ENCODE results near the gene ACLY. TPM values are rescaled to one million over a fixed set of nuclear protein-coding genes. Genes with fewer than 3 reads are reported as not detected.
A peak's percentile ranks its signal among the peaks of the same experiment; 100 is the strongest.
"Not testable (repeated sequence)": the region's sequence is repeated elsewhere in the genome, so short reads cannot be mapped to it uniquely, and the experiment has no call there.

Gene ACLY
- total RNA-seq, 1 donor from 2014 or later: 143 TPM

DNA sequence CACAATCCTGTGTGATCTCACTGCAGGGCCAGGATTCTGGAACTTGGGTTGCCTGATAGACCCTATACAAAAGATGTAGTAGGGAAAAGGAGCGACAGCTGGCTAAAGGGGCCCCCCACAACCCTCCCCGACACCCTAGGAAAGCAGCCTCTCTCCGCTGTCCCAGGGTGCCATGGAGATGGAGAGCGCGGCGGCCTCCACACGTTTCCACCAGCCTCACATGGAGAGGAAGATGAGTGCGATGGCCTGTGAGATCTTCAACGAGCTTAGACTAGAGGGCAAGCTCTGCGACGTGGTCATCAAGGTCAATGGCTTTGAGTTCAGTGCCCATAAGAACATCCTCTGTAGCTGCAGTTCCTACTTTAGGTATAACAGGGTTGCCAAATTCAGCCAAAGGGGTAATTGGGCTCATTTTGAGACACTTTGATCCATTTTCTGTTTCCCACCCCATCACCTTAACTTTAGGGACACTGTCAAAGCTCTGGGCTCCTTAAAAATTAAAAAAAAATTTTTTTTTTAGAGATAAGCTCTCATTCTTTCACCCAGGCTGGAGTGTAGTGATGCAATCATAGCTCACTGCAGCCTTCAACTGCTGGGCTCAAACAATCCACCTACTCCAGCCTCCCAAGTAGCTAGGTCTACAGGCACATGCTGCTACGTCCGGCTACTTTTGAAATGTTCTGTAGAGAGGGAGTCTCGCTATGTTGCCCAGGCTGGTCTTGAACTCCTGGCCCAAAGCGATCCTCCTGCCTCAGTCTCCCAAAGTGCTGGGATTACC lies 80.8 kb downstream of the ACLY start, which contains the start of gene KLHL10:
Gene KLHL10, plus strand, starts transcription at position 65 of the 778 bp plus-strand sequence. Its CDS starts 108 bp downstream, at position 173.
- H3K27ac Mint-ChIP-seq: no peak within 1 kb of the TSS
- intact Hi-C loops (cut with micrococcal nuclease): no loop called here
- POLR2A ChIA-PET: interaction anchor here (0.5 to 0.6 kb wide), 2 partner anchors 72 to 105 kb away, joined by 4 to 6 read pairs; no protein-coding TSS in a partner anchor

DNA sequence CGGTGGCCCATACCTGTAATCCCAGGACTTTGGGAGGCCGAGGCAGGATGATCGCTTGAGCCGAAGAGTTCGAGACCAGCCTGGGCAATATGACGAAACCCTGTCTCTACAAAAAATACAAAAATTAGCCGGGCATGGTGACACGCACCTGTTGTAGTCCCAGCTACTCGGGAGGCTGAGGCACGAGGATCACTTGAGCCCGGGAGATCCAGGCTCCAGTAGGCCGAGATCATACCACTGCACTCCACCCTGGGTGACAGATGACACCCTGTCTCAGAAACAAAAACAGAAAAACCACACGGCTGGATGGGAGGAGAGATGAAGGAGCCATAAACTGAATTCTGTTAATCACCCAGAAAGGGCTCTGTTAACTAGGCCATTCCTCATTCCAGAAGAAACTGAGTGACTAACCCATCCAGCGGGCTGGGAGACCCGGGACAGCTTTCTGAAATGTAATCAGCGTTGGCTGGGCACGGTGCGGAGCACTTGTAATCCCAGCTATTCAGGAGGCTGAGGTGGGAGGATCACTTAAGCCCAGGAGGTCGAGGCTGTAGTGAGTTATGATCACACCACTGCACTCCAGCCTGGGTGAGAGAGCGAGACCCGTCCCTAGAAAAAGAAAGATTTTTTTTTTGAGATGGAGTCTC lies 82.1 kb downstream of the ACLY start:
- TF ChIP-seq, protein P1, sequence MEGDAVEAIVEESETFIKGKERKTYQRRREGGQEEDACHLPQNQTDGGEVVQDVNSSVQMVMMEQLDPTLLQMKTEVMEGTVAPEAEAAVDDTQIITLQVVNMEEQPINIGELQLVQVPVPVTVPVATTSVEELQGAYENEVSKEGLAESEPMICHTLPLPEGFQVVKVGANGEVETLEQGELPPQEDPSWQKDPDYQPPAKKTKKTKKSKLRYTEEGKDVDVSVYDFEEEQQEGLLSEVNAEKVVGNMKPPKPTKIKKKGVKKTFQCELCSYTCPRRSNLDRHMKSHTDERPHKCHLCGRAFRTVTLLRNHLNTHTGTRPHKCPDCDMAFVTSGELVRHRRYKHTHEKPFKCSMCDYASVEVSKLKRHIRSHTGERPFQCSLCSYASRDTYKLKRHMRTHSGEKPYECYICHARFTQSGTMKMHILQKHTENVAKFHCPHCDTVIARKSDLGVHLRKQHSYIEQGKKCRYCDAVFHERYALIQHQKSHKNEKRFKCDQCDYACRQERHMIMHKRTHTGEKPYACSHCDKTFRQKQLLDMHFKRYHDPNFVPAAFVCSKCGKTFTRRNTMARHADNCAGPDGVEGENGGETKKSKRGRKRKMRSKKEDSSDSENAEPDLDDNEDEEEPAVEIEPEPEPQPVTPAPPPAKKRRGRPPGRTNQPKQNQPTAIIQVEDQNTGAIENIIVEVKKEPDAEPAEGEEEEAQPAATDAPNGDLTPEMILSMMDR (IDR thresholded peaks at IDR 0.05): no peak
- H3K36me3 Mint-ChIP-seq (ENCODE audit: low read depth): peaks cover 9% of the 10 kb centered on the region
- H3K27me3 Mint-ChIP-seq: no peaks in the 10 kb centered on the region
- intact Hi-C loops (cut with micrococcal nuclease): no loop called here
- CTCF ChIA-PET: no interaction called here
- no peaks in the 10 kb centered on the region for H3K9me3 Mint-ChIP-seq
- POLR2A ChIA-PET: interaction anchor here (2.7 kb wide), 1 partner anchor 28 kb away, joined by 10 read pairs; the partner anchor contains the start of gene KLHL11
- H3K4me1 Mint-ChIP-seq: peaks cover 13% of the 10 kb centered on the region
- H3K27ac Mint-ChIP-seq: peak overlapping the region; percentile 41
- DNase-seq (no peak), ATAC-seq (ENCODE audit: low read depth) (no peak)
- H3K4me3 Mint-ChIP-seq: peak overlapping the region; percentile 87

More for the DNA sequence above, 80.8 kb downstream of the ACLY start, which contains the start of gene KLHL10:
- CTCF ChIA-PET: no interaction called here
- no peak for ATAC-seq (ENCODE audit: low read depth)
- Mint-ChIP-seq H3K4me1 (peaks cover 13% of the 10 kb centered on the region), H3K36me3 (ENCODE audit: low read depth) (peaks cover under 1% of the 10 kb centered on the region), H3K9me3 (no peaks in the 10 kb centered on the region), H3K27me3 (no peaks in the 10 kb centered on the region), H3K4me3 (peak within 1 kb of the TSS; percentile 87)
- no peak for DNase-seq
- TF ChIP-seq, protein P1 (IDR thresholded peaks at IDR 0.05): no peak

DNA sequence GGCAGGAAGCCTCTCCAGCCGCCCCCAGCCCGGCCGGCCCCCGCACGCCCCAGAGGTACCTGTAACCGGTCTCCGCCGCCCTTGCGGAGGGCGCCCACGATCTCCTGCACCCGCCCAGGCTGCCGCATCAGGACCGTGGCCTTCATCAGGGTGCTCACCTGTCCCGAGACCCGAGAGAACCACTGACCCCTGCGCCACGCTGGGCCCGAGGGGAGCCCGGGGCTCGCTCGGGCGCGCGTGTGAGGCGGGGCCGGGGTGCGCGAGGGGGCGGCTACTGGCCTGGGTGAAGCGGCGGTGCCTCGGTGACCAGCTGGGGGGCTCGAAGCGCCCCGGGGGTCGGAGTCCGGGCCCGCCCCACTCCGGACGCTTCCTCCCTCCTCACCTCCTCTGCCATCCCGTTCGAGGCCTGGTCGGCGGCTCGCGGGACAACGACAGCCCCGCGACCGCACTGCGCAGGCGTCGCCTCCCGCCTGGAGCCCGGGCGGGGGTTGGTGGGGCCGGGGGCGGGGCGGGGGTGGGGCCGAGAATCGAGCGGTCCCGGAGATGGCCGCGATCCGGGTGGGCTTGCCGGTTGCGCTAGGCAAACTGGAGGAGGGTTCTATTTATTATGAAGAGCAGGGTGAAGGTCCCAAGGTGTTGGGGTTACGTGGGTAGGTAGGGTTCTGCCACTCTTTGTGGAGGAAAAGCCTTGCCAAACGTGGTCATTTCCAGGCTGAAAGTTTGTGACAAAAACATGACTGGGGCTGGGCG lies 82.8 kb downstream of the ACLY start, which contains the start of gene NT5C3B:
Gene NT5C3B, minus strand, starts transcription at position 433 of the 750 bp plus-strand sequence. Its CDS starts 39 bp downstream, at position 394.
- DNase-seq (peak; percentile 65), ATAC-seq (ENCODE audit: low read depth) (peak; percentile 87)
- Mint-ChIP-seq H3K4me3 (peak within 1 kb of the TSS; percentile 87), H3K36me3 (ENCODE audit: low read depth) (peaks cover 13% of the 10 kb centered on the region), H3K9me3 (no peaks in the 10 kb centered on the region), H3K27ac (peak within 1 kb of the TSS; percentile 41), H3K27me3 (no peaks in the 10 kb centered on the region), H3K4me1 (peaks cover 13% of the 10 kb centered on the region)
- TF ChIP-seq, protein P1 (IDR thresholded peaks at IDR 0.05): no peak
- CTCF ChIA-PET: interaction anchor here (0.7 kb wide), 1 partner anchor 26 kb away, joined by 3 read pairs; no protein-coding TSS in a partner anchor
- intact Hi-C loops (cut with micrococcal nuclease): no loop called here
- POLR2A ChIA-PET: interaction anchor here (1.3 to 2.7 kb wide), 3 partner anchors 29 to 147 kb away, joined by 4 to 10 read pairs (median 4); partner anchors contain the start of genes EIF1, JUP and KLHL11

DNA sequence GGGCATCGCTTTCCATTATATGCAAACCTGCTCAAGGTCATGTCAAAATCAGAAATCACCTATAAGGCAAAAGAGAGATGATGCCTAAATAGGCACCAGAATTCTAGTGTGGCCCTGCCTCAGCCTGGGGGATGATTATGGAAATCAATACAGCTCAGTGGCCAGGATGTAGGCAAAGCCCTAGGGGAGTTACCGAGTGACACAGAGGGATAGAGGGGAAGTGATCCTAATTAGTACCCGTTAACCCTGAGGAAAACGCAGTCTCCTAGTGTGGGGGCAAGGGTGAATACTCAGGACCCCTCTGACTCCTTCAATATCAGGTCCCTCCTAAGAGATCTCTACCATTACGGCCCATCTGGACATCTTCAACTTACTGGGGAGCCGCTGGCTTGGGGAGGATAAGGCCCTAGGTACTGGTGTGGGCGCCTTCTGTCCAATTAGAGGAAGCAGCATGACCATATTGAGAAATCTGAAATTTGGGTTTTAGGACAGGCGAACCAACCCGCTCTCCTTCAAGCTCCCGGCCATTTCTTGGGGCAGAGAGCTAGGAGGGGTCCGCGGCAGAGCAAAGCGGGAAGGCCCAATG lies 83.4 kb downstream of the ACLY start:
- ChIA-PET POLR2A (interaction anchor here (1.3 to 2.7 kb wide), 3 partner anchors 30 to 146 kb away, joined by 4 to 10 read pairs (median 4); partner anchors contain the start of genes EIF1, JUP and KLHL11), CTCF (interaction anchor here (0.7 kb wide), 1 partner anchor 26 kb away, joined by 3 read pairs; no protein-coding TSS in a partner anchor)
- Mint-ChIP-seq H3K27ac (no peak overlapping the region), H3K27me3 (no peaks in the 10 kb centered on the region), H3K4me1 (peaks cover 13% of the 10 kb centered on the region), H3K4me3 (peak overlapping the region; percentile 87), H3K36me3 (ENCODE audit: low read depth) (peaks cover 19% of the 10 kb centered on the region), H3K9me3 (no peaks in the 10 kb centered on the region)
- no peak for DNase-seq
- peak; percentile 50 for ATAC-seq (ENCODE audit: low read depth)
- intact Hi-C loops (cut with micrococcal nuclease): no loop called here
- TF ChIP-seq, protein P1 (IDR thresholded peaks at IDR 0.05): no peak

DNA sequence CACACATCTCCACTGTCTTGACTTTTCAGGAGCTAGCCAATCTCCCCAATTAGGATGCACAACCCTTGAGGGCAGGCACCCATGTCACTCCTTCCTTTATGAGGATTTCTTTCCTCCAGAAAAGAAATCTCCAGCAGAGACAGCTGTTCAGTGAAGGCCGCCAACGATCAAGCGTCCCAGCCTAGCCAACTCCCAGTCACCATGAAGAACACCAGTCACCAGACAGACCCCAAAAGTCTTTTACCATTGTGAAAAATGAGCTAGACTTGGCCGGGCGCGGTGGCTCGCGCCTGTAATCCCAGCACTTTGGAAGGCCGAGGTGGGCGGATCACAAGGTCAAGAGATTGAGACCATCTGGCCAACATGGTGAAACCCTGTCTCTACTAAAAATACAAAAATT lies 88.8 kb downstream of the ACLY start:
- H3K27me3 Mint-ChIP-seq; intact Hi-C loops (cut with micrococcal nuclease); H3K27ac Mint-ChIP-seq; H3K9me3 Mint-ChIP-seq; ATAC-seq (ENCODE audit: low read depth); DNase-seq; H3K4me3 Mint-ChIP-seq; POLR2A ChIA-PET; H3K4me1 Mint-ChIP-seq: not testable (repeated sequence)
- peaks cover 55% of the 10 kb centered on the region for H3K36me3 Mint-ChIP-seq (ENCODE audit: low read depth)
- CTCF ChIA-PET: interaction anchor here (1.4 kb wide), 1 partner anchor 19 kb away, joined by 3 read pairs; no protein-coding TSS in a partner anchor
